ENCODE measurements around the gene TTYH2.

The TTYH2 gene

DNA sequence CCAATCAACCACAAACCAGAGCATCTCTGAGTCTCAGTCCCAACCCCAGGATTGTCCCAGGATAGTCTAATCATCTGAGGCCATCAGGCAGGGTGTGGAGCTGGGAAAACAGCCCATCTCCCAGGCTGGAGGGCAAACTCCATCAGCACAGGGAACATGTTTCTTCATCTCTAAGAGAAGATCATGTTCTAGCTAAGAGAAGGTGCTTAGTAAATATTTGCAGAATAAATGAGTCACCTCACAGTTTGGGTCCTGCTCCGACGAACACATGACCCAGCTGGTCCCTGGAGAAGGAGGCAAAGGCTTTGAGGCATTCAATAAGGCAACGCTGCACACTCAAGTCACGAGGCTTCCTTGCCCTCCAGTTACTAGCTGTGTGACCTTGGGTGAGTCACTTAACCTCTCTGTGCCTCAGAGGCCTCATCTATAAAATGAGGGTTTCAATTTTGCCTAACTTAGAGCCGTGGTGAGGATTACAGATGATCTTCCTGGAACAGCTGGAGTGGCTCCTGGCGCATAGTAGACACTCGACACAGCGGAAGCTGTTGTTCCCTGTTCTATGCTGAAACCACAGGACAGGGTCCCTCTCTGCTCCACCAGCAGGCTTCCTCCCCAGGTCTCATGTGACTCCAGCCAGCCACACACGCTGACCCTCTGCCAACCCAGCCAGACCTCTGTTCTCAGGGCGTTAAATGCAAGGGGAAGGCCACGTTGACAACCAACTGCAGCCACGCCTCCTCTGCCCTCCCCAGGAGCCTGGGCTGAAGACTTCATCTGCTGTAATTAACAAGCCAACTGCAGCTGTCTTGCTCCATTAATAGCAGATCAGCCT, 20.2 kb upstream of the TTYH2 start:
- no peak for DNase-seq (ENCODE audit: low read depth in 3 of 3, low spot score in 1 of 3)

DNA sequence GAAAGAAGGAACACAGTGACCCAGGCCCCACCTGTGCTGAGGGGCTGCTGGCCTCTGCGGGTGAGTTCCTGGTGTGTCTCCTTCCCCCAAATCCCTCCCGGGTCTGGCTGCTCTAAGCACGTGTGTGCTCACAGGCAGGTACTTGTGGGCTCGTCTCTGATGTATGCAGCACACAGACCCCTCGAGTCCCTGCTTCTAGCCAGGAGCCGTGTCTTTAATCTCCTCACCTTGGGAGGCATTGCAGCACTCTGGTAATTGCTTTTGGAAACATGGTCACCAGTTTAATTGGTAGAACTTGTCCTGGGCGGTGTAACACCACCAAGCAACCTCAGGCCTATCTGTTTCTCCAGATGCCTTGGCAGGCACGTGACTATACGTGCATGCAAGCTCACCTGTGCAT, 18.7 kb upstream of the TTYH2 start:
- DNase-seq (ENCODE audit: low read depth in 3 of 3, low spot score in 1 of 3), result no peak

DNA sequence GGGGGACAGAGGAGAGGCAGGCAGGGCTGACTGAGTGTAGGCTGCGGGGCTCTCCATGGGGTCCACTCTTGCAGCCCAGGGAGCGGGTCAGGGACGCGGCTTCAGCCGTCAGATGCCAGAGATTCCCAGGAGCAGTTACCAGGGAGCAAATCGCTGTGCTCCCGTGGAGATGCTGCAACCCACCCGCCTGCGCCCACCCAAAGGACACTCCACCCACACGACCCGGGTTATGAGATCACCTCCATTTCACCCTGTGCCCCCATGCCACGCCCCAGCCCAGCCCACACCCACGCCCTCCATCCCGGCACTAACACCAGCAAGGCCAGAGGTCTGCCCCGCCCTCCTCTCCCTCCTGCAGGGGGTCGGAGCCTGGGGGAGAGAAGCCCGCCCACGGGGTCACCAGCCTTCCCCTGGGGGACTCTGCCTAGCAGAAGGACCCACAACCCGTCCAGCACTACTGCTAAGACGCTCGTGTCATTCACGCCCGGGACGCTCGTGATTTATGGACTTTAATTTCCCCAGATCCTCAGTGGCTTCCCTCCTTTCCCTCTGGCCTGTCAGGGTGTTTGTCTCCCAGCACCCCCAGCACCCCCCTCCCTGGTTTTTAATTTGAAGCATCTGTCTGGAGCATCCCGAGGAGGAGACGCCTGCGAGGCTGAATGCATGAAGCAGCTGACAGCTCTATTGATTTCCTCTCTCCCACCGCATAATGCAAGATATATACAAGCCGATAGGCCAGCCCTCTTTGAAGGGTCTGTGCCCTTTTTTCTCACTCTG, 16.6 kb upstream of the TTYH2 start:
- DNase-seq (ENCODE audit: low read depth in 3 of 3, low spot score in 1 of 3), result no peak

DNA sequence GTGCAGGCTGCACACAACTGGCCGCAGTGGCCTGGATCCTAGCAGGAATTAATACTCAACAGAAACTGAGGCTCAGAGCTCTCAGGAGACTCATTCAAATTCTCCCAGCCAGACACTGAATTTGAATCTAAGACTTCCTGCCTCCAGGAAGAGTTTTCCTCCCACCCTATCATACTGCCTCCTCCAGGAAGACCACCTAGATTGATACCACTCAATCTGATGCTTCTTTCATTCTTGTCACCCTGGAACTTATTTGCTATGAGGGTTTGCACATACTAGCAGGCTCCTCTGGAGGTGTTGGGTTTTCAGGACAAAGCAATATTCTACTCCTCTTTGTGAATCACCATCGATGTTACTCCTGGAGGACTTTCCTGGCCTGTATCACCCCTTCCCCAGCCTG, 15.6 kb upstream of the TTYH2 start:
- no peak for DNase-seq (ENCODE audit: low read depth in 3 of 3, low spot score in 1 of 3)

DNA sequence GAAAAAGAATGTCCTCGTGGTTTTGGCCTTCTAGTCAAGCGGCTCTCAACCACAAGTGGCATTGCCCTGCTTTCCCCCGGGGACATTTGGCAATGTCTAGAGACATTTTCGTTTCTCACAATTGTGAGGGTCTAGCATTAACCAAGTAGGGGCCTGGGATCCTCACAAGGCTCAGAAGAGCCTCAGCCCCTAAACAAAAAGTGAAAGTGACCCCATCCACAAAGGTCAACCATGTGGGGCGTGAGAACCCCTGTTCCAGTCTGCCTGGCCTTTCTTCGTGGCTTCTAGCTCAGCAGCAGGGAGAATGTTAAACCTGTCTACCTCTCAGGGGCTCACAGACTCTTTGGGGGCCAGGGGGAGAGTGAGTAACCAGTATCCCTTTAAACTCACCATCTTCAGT, 14.7 kb upstream of the TTYH2 start:
- no peak for DNase-seq (ENCODE audit: low read depth in 3 of 3, low spot score in 1 of 3)

DNA sequence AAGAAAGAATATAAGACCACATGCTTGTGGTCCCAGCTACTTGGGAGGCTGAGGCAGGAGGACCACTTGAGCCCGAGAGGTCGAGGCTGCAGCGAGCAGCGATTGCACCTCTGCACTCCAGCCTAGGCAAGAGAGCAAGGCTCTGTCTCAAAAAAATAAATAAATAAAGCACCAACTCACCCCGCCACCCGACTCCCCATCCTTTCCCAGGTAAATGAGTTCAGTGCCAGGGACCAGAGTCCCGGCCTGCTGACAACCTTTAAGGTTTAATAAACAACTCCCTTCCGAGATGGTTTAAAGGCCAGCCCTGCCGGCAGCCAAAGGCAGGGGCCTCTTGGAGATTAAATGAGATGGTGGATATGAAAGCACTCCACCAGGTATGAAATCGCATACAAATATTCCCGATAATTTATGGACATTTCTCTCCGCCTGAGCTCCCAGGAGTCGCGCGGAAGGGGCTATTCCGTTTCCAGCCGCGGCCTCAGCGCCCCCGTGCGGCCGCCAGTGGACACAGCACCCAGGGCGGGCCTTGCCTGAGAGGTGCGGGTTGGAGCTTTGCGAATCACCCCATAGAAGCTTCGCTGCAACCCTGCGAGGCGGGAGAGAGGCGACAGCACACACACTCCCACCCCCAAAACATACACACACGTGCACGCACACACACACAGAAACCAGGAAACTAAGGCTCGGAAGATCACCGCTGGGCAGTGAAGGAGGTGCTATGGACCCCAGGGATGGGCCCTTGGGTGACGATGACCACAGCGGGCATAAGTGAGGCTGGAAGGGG, 13.9 kb upstream of the TTYH2 start:
- DNase-seq (ENCODE audit: low read depth in 3 of 3, low spot score in 1 of 3), result peak in 2 of 3 donors; percentile 29 to 58

DNA sequence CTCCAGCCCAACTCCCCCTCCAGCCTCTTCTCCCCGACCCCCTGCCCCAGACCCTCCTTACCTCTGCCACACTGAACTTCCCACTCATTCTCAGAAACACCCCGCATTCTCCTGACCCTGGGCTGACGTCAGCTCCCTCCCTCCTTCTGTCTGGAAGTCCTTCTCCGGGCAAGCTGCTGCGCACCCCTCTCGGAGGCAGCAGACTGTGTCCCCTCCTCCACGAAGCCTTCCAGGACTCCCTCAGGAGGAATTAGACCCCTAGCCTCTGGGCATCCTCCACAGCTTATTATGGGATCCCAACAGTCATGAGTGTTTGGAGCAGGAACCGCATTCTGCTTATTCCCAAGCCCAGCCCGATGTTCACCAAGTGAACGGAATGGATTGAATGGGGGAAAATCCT, 13.3 kb upstream of the TTYH2 start:
- no peak for DNase-seq (ENCODE audit: low read depth in 3 of 3, low spot score in 1 of 3)

DNA sequence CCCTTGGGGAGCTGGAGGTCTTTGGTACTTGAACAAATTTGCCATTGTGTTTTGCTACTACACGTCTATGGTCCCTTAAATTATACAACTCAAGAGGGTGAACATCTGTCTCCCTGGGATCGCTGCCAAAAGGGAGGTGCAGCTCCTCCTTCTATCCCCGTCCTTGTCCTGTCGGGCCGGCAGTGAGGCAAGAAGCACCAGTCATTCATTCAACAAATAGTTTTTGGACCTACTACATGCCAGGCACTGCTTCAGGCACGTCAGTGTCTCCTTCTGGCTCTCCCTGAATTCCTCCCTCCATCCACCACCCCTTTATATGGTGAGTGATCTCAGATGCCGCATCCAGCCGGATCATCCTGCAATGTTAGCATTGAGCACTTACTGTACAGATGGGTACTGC, 12.1 kb upstream of the TTYH2 start:
- no peak for DNase-seq (ENCODE audit: low read depth in 3 of 3, low spot score in 1 of 3)

DNA sequence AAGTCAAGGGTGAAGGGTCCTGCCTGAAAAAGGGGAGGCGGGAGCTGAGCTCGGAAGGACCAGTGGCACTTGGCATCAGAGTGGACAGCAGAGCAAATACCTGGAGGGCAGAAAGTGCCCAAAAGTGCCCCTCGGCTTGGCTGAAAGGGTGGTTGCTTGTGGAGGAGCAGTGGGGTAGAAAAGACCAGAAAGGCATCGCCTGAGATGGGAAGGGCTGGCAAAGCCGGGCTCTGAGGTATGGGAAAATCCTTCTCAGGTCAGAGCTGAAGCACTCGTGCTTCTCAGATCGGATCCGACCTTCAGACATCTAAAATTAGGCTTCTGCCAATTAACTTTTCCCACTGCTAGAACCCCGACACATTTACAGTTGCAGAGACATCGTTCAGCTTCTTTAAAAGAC, 11.4 kb upstream of the TTYH2 start:
- DNase-seq (ENCODE audit: low read depth in 3 of 3, low spot score in 1 of 3), result no peak

DNA sequence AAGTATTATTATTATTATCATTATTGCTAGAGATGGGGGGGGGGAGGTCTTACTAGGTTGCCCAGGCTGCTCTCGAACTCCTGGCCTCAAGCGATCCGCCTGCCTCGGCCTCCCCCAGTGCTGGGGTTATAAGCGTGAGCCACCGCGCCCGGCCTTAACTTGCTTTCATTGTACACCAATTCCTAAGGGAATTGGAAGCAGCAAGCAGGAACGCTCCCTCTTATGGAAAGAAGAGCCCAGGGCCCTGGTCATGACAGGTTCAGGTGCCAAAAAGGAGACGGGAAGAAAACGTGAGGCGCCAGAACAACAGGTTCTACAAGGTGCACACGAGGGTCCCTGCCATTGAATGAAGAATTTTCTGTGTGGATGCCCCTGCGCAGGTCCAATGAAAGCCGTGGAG, 10.4 kb upstream of the TTYH2 start:
- no peak for DNase-seq (ENCODE audit: low read depth in 3 of 3, low spot score in 1 of 3)

DNA sequence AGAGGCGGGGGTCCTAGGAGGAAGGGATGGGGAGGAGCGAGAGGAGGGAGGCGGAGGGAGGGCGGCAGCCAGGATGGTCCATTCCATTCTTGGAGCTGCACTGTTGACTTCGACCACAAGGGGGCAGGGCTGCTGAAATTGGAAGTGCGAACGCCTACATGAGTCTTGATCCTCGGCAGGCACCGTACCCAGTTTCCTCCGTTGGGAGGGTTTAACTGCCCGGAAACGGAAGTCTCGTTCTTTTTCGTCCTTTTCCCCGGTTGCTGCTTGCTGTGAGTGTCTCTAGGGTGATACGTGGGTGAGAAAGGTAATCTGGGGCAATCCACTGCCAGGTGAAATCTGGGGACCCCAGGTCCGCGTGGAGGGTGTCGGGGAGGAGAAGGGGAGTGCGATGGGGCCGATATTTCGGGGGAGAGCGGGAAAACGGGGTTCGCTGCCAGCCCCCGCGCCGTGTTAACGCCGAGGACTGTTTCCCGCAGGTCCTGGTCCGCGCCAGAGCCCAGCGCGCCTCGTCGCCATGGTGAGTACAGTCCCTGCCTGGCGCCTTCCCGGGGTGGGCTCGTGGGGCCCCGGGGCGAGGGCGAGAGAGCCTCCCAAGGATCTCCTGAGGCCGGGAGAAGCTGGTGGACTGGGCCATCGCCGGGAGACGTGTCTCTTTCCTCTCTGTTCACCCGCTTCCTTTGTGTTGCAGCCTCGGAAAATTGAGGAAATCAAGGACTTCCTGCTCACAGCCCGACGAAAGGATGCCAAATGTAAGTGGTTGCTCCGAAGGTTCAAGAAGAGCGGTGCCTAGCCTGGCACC, 9.7 kb upstream of the TTYH2 start, which contains the start of gene RPL38:
RPL38 (plus strand) TSS at position 240 of the 802 bp plus-strand sequence; CDS start at position 518, 278 bp downstream.
- DNase-seq (ENCODE audit: low read depth in 3 of 3, low spot score in 1 of 3), result peak; percentile 87 to 96 (median 89)

DNA sequence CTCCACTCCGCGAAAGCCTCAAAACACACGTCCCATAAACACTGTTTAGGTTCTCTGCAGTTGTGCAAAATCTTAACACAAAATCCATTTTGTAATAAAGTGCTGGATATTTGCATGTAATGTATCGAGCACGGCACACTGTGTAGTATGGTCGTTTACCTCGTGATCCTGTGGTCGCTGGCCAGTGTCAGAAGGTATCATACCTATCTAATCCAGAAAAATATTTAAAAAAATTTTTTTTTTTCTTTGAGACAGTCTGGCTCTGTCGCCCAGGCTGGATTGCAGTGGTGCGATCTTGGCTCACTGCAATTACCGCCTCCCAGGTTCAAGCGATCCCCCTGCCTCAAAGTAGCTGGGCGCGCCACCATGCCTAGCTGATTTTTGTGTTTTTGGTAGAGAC, 8.9 kb upstream of the TTYH2 start:
- DNase-seq (ENCODE audit: low read depth in 3 of 3, low spot score in 1 of 3), result no peak

DNA sequence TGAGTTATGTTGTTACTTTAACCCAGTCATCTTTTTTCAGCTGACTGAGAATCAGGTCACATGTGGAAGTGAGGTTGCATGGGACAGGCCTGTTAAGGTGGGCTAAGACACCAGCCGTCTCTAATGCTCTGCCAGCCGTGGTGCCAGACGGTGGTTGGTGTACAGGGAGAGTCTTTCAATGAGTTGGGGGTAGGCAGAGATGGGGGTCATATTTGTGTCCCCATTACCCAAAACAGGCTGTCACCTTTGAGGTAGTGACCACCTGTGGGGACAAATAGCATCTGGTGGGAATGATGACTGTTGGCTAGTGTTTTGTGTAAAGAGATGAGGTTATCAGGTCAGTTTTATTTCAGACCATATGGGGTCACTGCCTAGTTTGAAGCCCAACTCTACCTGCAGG, 8.1 kb upstream of the TTYH2 start:
- DNase-seq (ENCODE audit: low read depth in 3 of 3, low spot score in 1 of 3), result no peak

DNA sequence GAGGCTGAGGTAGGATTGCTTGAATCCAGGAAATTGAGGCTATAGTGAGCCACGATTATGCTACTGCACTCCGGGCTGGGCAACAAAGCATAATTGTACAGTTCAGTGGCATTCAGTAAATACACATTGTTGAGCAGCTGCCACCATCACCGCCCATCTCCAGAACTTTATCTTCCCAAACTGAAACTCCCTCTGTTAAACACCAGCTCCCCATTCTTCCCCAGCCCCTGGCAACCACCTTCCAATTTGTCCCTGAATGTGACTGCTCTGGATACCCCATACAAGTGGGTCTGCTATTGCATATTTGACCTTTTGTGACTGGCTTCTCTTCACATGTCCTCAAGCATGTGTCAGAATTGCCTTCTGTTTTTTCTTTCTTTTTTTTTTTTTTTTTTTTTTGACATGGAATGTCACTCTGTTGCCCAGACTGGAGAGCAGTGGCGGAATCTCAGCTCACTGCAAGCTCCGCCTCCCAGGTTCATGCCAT, 7.0 kb upstream of the TTYH2 start:
- DNase-seq (ENCODE audit: low read depth in 3 of 3, low spot score in 1 of 3), result no peak

DNA sequence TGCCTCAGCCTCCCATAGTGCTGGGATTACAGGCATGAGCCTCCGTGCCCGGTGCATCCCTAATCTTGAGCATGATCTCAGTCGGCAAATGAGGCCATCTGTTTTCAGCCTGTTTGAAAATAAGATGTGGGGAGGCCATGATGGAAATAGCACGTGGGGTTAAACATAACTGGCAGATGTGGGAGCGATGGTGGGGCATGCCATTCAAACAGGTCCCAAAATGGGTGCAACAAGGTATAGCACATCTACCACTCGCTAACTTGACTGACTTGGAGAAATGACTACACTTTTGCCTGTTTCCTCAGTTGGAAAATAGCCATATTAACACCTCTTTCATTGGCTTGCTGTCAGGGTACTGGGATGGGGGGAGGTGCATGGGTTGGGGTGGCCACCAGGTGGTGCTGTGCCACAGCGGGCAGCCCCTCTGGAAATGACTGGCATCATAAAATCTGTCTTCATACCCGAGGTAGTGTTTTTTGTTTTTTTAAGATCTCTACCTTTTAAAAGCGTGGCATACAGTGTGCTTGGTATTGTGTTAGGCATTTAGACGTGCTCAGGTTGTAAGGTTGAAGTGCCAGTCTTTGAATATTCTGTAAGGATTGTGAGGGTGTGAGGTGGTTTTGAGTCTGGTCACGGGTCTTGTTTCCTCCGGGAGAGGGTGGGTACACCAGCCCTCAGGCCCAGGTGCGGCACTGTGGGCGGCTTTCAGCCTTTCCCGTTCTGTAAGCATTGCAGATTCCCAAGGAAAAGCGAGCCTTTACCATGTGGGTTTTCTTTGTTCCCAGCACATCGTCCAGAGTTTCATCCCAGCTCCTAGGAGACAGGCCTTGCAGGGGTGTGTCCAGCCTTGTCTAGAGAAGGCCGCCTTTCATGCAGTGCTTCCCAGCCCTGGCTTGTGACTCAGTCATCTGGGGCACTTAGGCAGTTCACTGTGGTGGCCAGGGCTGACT, 2.9 kb upstream of the TTYH2 start:
- DNase-seq (ENCODE audit: low read depth in 3 of 3, low spot score in 1 of 3), result peak; percentile 40 to 71 (median 56)

DNA sequence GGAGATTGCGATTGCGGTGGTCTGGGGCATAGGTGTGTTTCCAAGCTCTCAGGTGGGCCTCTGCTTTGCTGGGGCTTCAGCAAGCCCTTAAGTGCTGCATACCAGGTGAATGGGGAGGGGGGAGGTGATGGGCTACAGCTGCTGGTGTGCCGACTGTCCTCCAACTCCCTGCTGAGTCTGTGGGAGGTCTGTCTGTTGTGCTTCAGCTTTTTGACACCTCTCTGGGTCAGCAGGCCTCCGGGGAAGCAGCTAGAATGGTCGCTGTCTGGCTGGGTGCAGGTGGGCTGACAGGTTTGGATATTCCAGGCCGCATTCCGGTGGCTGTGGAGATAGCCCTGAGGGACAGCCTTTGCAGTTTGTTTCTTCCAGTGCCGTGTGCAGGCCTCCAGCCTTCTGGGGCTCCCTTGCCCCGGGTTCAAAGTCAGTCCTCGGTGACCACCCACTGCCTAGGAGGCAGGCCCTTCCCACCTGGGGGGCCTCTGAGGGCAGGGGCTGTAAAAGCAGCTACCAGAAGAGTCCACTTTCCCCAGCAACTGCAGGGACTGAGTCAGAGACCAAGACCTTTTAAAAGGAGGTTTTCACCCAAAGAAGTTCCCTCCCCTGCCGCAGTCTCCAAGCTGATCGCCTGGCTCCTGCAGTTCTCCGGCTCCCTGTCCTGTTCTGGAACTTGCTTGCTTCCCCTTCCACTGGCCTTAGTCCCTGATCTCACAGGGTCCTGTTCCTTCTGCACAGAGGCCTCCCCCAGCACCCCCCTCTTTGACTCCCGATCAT, 2.0 kb upstream of the TTYH2 start:
- no peak for DNase-seq (ENCODE audit: low read depth in 3 of 3, low spot score in 1 of 3)

DNA sequence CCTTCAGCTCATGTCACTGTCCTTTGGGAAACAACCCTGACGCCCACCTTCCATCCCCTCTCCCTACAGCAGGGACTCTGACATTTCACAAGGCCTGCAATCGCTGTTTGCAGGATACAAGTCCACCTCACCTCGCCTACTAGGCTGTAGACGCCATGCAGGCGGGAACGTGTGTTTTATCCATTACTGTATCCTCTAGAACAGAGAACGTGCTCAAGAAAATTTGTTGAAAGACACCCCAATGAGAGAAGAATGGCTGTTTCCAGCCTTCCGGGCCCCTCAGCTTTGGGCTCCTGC, 1.5 kb upstream of the TTYH2 start:
- no peak for DNase-seq (ENCODE audit: low read depth in 3 of 3, low spot score in 1 of 3)

DNA sequence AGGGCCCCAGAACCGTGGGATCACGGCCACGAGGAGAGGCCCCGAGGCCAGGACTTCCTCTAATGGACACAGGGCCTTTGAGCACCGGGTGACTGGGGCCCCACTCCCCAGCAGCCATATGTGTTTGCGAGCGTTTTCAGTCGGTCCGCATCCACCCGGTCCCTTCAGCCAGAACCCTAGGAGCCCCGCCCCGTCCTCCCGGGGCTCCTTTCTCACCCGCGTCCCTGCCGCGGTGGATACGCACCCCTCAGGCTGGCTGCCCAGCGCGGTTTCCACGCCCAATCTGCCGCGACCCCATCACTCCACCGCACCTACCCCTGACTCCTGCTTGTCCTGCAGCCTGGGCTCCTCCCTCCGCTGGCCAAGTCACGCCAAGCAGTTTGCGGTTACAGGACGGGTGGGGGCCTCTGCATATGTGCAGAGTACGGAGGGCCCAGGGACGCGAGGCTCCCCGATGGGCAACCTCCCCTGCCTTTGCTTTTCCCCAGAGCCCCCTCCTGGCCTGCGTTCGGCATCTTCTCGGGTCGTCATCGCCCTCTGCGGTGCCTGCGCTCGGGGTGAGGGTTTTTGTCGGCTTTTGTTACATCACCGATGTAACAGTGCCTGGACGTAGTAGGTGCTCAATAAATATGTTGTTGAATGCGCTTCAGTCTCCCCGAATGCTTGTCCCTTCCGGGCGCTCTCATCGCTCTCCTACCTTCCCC, 1.0 kb upstream of the TTYH2 start:
- no peak for DNase-seq (ENCODE audit: low read depth in 3 of 3, low spot score in 1 of 3)

Data from stimulated activated CD4-positive, alpha-beta T cell treated with anti-CD3 and anti-CD28 coated beads, TNF-alpha, amount 100 ng/mL, for 1 hour (primary cell).